ENCODE measurements around the gene OR4F15.

Gene OR4F15

GRCh38 chr15:101804375-101804774 lies 7.6 kb upstream of the OR4F15 start:
- no peak for DNase-seq (ENCODE audit: low read depth)

- no peak for DNase-seq (ENCODE audit: low read depth)
Observed at GRCh38 chr15:101804941-101805340, 7.1 kb upstream of the OR4F15 start.

DNA sequence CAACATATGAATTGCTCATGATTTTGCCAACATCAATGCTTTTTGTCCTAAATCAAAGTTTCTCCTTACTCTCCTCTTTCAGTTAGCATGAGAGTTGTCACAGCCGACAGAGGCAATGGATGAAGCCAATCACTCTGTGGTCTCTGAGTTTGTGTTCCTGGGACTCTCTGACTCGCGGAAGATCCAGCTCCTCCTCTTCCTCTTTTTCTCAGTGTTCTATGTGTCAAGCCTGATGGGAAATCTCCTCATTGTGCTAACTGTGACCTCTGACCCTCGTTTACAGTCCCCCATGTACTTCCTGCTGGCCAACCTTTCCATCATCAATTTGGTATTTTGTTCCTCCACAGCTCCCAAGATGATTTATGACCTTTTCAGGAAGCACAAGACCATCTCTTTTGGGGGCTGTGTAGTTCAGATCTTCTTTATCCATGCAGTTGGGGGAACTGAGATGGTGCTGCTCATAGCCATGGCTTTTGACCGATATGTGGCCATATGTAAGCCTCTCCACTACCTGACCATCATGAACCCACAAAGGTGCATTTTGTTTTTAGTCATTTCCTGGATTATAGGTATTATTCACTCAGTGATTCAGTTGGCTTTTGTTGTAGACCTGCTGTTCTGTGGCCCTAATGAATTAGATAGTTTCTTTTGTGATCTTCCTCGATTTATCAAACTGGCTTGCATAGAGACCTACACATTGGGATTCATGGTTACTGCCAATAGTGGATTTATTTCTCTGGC lies 6.2 kb upstream of the OR4F15 start:
- no peak for DNase-seq (ENCODE audit: low read depth)

- DNase-seq (ENCODE audit: low read depth): no peak
Observed at GRCh38 chr15:101807345-101807945, 4.6 kb upstream of the OR4F15 start.

- DNase-seq (ENCODE audit: low read depth): no peak
Observed at GRCh38 chr15:101808201-101808600, 3.8 kb upstream of the OR4F15 start.

GRCh38 chr15:101810456-101810855 lies 1.5 kb upstream of the OR4F15 start:
- no peak for DNase-seq (ENCODE audit: low read depth)

DNA sequence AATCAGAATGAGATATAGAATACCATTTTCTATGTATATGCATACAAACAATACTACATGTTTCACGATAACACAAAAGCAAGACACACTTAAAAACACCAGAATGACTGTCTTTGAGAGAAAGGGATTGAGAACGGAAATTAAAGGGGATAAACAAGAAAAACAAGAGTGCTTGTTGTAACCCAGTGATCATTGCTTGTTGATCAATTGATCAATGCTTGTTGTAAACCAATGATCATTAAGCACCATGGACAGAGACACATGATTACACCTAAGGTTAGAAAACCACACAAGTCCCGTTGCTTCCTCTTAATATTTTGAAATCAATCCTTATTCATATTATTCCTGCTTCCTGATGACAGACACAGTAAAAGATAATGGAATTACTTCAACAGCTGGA lies 1.1 kb upstream of the OR4F15 start:
- DNase-seq (ENCODE audit: low read depth): no peak

DNA sequence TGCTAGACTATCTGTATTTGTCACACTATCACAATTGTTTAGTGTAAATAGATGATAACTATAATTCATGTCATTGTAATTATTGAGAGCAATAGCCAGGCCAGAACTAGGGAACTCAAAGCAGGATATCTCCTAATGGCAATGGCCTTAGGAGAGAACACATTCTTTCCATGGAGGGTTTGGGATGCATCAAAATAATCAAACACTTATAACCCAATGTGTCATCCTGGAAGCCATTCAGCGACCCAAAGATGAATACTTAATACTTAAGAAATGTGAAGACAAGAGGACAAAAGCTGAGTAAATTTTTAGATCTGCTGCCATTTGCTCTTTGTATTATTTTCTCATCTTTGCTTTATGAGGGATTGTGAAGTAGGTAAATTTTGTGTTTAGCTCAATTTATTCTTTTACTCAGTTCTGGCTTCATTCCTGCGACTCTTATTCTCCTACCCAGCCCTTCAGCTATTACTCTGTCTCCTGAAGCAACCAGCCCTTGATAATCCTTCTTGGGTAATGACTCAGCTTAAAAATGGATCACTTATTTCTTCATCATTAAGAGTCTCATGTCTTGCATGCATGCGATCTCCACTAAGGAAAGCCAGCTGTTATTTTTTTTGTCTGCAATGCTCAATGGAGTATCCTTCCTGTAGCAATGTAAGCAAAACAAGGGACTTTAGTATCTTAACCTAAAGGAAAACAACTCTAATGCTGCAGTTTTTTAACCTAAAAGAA lies 2.0 kb downstream of the OR4F15 start:
- no peak for DNase-seq (ENCODE audit: low read depth)

DNA sequence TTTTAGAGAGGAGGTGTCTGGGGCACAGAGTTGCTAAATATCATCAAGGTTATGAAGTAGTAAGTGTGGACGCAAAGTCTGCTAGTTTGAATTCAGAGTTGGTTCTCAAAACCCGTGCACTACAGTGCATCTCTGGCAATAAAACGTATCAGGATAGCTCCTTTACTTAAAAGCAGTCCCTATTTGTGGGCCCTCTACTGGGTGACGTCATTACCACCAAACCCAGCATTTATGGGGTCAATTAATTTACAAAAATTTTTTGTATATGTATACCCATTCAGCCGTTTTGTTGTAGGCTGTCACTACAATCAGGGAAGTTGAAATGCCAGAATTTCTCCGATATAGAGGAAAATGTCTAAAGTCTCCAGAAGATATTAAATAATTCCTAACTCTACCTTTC lies 8.8 kb downstream of the OR4F15 start:
- DNase-seq (ENCODE audit: low read depth): no peak

- DNase-seq (ENCODE audit: low read depth): no peak
Observed at GRCh38 chr15:101827257-101827656, 15.3 kb downstream of the OR4F15 start.

GRCh38 chr15:101828774-101829173 lies 16.8 kb downstream of the OR4F15 start:
- DNase-seq (ENCODE audit: low read depth): no peak

- no peak for DNase-seq (ENCODE audit: low read depth)
Observed at GRCh38 chr15:101841656-101842055, 29.7 kb downstream of the OR4F15 start.

DNA sequence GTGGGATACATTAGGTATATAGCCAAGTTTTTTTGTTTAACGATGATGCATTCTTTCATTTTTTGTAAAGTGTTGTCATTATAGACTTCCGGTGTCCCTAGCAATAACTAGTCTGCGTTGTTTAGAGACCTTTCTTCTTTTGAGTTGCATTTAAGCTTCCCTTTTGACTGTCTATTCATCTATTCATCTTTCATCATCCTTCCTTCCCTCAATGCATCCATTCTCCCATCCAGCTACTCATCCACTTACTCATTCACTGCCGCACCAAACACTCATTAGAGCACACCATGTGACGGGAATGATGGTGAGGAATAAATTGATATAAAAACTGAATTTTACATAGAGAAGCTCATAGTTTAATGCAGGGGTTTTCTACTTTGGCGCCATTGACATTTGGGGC lies 32.9 kb downstream of the OR4F15 start:
- no peak for DNase-seq (ENCODE audit: low read depth)

GRCh38 chr15:101852356-101852755 lies 40.4 kb downstream of the OR4F15 start:
- DNase-seq (ENCODE audit: low read depth): no peak

Measured in stimulated activated CD8-positive, alpha-beta memory T cell treated with anti-CD3 and anti-CD28 coated beads, Interleukin-7, amount 100 ng/mL, for 24 hours (primary cell).